T-helper 2 cell treated with Interferon-gamma antibody and Interleukin-4, amounts not matched to agents 5 μg/mL and 100 μg/mL, for 36 hours (primary cell): ENCODE data around the gene SLC4A8.

Source experiments
- DNase-seq: peaks from one replicate; pipeline ENCODE4 v3.0.0; 2021; ENCODE audit warnings: low spot score
- H3K27ac Mint-ChIP-seq: one replicate; pipeline ENCODE4 v1.8.0; 2021; ENCODE audit warnings: mild to moderate bottlenecking, mixed read lengths
- H3K27me3 Mint-ChIP-seq: one replicate; pipeline ENCODE4 v1.8.0; 2021; ENCODE audit warnings: low read depth, mixed read lengths
- H3K36me3 Mint-ChIP-seq: one replicate; pipeline ENCODE4 v1.8.0; 2021; ENCODE audit warnings: low read depth, mixed read lengths
- H3K4me1 Mint-ChIP-seq: one replicate; pipeline ENCODE4 v1.8.0; 2021; ENCODE audit warnings: low read depth, mixed read lengths
- H3K4me3 Mint-ChIP-seq: one replicate; pipeline ENCODE4 v1.8.0; 2022; ENCODE audit warnings: mild to moderate bottlenecking, moderate library complexity, mixed read lengths
- H3K9me3 Mint-ChIP-seq: one replicate; pipeline ENCODE4 v1.8.0; 2021; ENCODE audit warnings: mixed read lengths

The SLC4A8 gene

GRCh38 chr12:51524386-51524901, 99.8 kb downstream of the SLC4A8 start:
- Mint-ChIP-seq H3K9me3 (no peaks in the 10 kb centered on the region), H3K27ac (no peak overlapping the region), H3K4me3 (no peak overlapping the region), H3K4me1 (peaks cover 1% of the 10 kb centered on the region), H3K27me3 (peaks cover 2% of the 10 kb centered on the region), H3K36me3 (no peaks in the 10 kb centered on the region)
- no peak for DNase-seq

DNA sequence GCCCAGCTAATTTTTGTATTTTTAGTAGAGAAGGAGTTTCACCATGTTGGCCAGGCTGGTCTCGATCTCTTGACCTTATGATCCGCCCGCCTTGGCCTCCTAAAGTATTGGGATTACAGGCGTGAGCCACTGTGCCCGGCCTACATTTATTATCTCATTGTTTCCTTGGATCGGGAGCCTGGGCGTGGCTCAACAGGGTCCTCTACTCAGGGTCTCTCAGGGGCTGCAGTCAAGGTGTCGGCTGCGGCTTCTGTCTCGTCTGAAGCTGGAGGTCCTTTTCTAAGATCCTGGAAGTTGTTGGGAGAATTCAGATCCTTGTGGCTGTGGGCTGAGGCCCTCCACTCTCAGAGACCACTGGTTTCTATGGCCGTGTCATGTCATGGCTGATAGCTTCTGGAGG, 100.9 kb downstream of the SLC4A8 start:
- Mint-ChIP-seq H3K4me3 (no peak overlapping the region), H3K27ac (no peak overlapping the region)

GRCh38 chr12:51527966-51528365, 103.3 kb downstream of the SLC4A8 start:
- Mint-ChIP-seq H3K9me3 (no peaks in the 10 kb centered on the region), H3K4me1 (peaks cover 9% of the 10 kb centered on the region), H3K27ac (no peak overlapping the region), H3K36me3 (no peaks in the 10 kb centered on the region), H3K27me3 (peaks cover 14% of the 10 kb centered on the region), H3K4me3 (no peak overlapping the region)
- no peak for DNase-seq

More for the DNA sequence above, 100.9 kb downstream of the SLC4A8 start:
- no peak for DNase-seq
- peaks cover 6% of the 10 kb centered on the region for H3K27me3 Mint-ChIP-seq
- no peaks in the 10 kb centered on the region for H3K9me3 Mint-ChIP-seq
- H3K4me1 Mint-ChIP-seq, result no peaks in the 10 kb centered on the region
- H3K36me3 Mint-ChIP-seq, result no peaks in the 10 kb centered on the region

GRCh38 chr12:51528852-51529650, 104.4 kb downstream of the SLC4A8 start:
- H3K4me3 Mint-ChIP-seq, result no peak overlapping the region

DNA sequence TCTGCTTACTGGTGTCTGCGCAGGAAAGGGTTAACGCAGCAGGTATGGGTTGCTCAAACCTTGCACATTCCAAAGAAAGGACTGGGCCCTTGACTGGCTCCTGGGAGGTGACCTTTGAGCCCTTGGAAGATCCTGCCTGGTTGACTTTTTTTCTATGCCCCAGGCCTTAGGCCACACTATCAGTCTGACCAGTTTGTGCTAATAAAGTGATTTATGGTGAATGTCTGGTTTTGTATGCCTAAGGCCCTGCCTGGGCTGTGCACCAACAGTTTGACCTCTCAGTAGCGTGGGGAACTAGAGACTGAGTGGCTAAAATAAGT, 105.0 kb downstream of the SLC4A8 start:
- H3K4me1 Mint-ChIP-seq, result peaks cover 9% of the 10 kb centered on the region
- no peak overlapping the region for H3K4me3 Mint-ChIP-seq
- no peak overlapping the region for H3K27ac Mint-ChIP-seq
- H3K27me3 Mint-ChIP-seq, result peaks cover 20% of the 10 kb centered on the region
- no peaks in the 10 kb centered on the region for H3K9me3 Mint-ChIP-seq
- H3K36me3 Mint-ChIP-seq, result no peaks in the 10 kb centered on the region
- no peak for DNase-seq

More at GRCh38 chr12:51528852-51529650, 104.4 kb downstream of the SLC4A8 start:
- Mint-ChIP-seq H3K36me3 (no peaks in the 10 kb centered on the region), H3K9me3 (no peaks in the 10 kb centered on the region), H3K27me3 (peaks cover 20% of the 10 kb centered on the region), H3K27ac (no peak overlapping the region), H3K4me1 (peaks cover 9% of the 10 kb centered on the region)
- no peak for DNase-seq

DNA sequence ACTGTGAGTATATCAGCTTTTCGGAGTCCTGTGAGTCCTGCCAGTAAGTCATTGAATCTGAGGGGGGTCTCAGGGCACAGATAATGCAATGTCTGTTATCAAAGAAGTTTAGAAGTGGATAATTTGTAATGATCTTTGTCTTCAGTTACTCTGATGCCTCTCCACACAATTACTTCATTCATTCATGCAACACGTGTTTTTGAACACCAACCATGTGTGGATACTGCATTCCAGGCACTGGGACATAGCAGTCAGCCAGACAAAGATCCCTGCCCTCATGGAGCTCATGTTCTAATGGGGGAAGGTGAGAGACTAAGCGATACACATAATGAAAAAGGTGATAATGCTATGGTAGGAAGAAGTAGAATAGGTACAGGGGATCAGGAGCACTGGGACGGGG, 105.6 kb downstream of the SLC4A8 start:
- DNase-seq, result no peak
- H3K27me3 Mint-ChIP-seq, result peaks cover 23% of the 10 kb centered on the region

DNA sequence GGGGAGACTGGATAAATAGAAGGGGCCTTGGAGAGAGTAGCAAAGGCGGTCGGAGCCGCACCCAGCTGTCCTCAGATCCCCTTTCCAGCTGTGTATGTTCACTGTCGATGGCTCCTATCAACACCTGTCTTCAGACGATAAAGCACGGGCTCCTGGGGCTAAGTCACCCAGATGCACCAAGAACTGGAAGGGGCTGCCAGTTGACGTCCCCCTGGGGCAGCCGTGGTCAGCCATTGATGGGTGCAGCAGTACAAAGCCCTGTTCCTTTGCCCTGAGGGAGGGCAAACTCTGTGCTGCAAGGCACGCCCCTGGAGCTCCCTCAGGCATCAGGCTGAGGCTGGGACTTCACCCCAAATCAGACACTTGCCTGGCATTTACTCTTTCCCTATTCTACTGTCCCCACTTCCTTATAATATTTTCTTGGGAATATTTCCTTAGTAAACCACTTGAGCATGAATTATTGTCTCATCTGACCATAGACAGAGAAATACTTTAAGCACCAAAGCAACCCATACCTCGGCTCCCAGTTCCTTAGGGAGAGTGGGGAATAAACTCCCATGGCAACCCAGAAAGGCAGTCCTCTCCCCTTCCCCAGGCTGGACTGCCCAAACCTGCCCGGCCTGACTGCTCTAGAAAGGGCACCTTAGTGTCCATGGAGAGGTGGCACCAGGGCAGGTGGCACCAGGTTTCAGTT, 106.8 kb downstream of the SLC4A8 start:
- peaks cover 23% of the 10 kb centered on the region for H3K27me3 Mint-ChIP-seq
- H3K4me1 Mint-ChIP-seq, result peaks cover 9% of the 10 kb centered on the region
- no peaks in the 10 kb centered on the region for H3K36me3 Mint-ChIP-seq
- no peaks in the 10 kb centered on the region for H3K9me3 Mint-ChIP-seq
- no peak for DNase-seq
- no peak overlapping the region for H3K27ac Mint-ChIP-seq
- no peak overlapping the region for H3K4me3 Mint-ChIP-seq

More for the DNA sequence above, 105.6 kb downstream of the SLC4A8 start:
- no peaks in the 10 kb centered on the region for H3K36me3 Mint-ChIP-seq
- H3K4me3 Mint-ChIP-seq, result no peak overlapping the region
- peaks cover 9% of the 10 kb centered on the region for H3K4me1 Mint-ChIP-seq
- no peak overlapping the region for H3K27ac Mint-ChIP-seq
- H3K9me3 Mint-ChIP-seq, result no peaks in the 10 kb centered on the region

- Mint-ChIP-seq H3K4me1 (peaks cover 9% of the 10 kb centered on the region), H3K27ac (no peak overlapping the region), H3K9me3 (no peaks in the 10 kb centered on the region), H3K4me3 (no peak overlapping the region), H3K36me3 (no peaks in the 10 kb centered on the region), H3K27me3 (peaks cover 23% of the 10 kb centered on the region)
- DNase-seq, result peak; percentile 62
Observed at GRCh38 chr12:51531978-51532497, 107.4 kb downstream of the SLC4A8 start.

GRCh38 chr12:51533799-51534198, 109.2 kb downstream of the SLC4A8 start:
- H3K27ac Mint-ChIP-seq, result no peak overlapping the region
- DNase-seq, result no peak
- H3K36me3 Mint-ChIP-seq, result no peaks in the 10 kb centered on the region
- peaks cover 9% of the 10 kb centered on the region for H3K4me1 Mint-ChIP-seq
- no peaks in the 10 kb centered on the region for H3K9me3 Mint-ChIP-seq
- peaks cover 23% of the 10 kb centered on the region for H3K27me3 Mint-ChIP-seq
- no peak overlapping the region for H3K4me3 Mint-ChIP-seq

DNA sequence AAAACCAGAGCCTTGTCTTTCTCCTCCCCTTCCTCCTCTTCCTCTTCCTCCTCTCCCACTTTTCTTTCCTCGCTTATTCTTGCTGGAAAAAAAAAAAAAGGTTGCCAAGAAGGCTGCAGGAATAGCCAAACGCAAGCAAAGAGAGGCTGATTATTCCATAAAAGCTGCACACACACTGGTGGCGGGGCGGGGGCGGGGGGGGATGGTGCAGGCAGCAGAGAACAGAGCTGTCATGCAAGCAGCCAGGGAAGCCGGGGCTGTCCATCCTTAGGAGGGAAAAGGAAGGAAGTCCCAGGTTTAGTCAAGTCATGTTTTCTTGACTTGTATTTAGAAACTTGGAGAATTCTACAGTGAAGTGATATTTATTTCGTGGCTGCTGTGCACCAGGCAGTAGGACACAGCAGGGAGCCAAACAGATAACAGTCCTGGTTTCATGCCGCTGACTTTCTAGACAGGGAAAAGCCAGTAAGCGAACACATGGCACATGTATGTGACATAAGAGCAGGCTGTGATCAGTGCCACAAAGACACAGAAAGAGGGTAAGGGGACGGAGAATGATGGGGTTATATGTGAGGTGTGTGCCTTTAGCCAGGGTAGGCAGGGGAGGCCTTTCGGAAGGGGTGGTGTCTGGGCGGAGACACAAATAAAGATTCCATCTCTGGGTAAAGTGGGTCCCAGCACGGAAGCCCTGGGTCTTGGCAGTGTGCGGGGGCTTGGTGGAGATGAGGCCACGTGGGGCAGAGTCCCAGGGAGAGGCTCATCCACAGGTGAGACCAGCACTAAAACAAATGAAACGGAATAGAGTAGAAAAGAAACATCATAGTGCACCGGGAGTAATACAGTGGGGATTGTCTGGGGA, 109.8 kb downstream of the SLC4A8 start:
- Mint-ChIP-seq H3K9me3 (no peaks in the 10 kb centered on the region), H3K27ac (no peak overlapping the region), H3K4me1 (peaks cover 9% of the 10 kb centered on the region), H3K4me3 (no peak overlapping the region), H3K36me3 (no peaks in the 10 kb centered on the region), H3K27me3 (peaks cover 20% of the 10 kb centered on the region)
- no peak for DNase-seq

DNA sequence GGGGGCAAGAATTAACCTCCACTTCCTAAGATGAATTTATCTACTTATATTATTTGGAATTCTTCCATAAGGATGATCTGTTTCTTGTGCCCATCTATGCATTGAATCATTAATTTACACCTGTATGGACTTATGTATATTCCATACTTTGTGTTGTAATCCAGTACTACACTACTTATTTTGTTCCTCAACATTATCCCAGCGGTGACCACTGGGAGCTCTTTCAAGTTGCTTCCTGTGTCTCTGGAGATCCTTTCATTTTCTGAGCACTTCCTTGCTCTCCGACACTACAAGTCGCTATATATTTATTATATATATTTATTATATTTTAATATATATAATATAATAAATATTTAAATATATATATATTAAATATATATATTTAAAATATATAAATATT, 111.5 kb downstream of the SLC4A8 start:
- Mint-ChIP-seq H3K9me3 (no peaks in the 10 kb centered on the region), H3K27me3 (peaks cover 17% of the 10 kb centered on the region), H3K36me3 (no peaks in the 10 kb centered on the region), H3K4me3 (no peak overlapping the region), H3K4me1 (peaks cover 9% of the 10 kb centered on the region), H3K27ac (no peak overlapping the region)
- DNase-seq, result no peak

DNA sequence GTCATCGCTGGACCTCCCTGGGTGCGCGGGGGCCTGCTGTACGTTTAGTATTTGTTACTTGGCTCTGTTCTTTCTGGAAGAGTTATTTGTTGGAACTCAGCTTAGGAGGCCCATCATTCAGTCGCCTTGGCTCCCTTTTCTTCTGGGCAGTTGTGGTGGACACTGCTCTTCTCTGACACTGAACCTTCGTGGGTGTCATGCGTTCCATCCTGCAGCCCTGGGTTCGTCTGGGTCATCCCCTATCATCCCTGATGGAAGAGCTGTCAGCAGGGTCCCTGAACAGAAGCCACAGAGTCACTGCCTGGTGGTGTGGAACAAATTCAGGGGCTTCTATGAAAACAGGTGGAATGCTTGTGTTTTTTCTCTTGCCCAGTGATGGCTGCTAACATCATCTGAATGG, 113.5 kb downstream of the SLC4A8 start:
- peaks cover 8% of the 10 kb centered on the region for H3K27me3 Mint-ChIP-seq
- DNase-seq, result no peak
- H3K36me3 Mint-ChIP-seq, result no peaks in the 10 kb centered on the region
- no peak overlapping the region for H3K4me3 Mint-ChIP-seq
- H3K4me1 Mint-ChIP-seq, result no peaks in the 10 kb centered on the region
- no peak overlapping the region for H3K27ac Mint-ChIP-seq
- no peaks in the 10 kb centered on the region for H3K9me3 Mint-ChIP-seq

- Mint-ChIP-seq H3K27me3 (peaks cover 6% of the 10 kb centered on the region), H3K27ac (no peak overlapping the region), H3K36me3 (no peaks in the 10 kb centered on the region), H3K9me3 (no peaks in the 10 kb centered on the region), H3K4me1 (no peaks in the 10 kb centered on the region), H3K4me3 (no peak overlapping the region)
- no peak for DNase-seq
Observed at GRCh38 chr12:51538599-51538998, 114.0 kb downstream of the SLC4A8 start.
